ENCODE results near the gene DQX1.

DNA sequence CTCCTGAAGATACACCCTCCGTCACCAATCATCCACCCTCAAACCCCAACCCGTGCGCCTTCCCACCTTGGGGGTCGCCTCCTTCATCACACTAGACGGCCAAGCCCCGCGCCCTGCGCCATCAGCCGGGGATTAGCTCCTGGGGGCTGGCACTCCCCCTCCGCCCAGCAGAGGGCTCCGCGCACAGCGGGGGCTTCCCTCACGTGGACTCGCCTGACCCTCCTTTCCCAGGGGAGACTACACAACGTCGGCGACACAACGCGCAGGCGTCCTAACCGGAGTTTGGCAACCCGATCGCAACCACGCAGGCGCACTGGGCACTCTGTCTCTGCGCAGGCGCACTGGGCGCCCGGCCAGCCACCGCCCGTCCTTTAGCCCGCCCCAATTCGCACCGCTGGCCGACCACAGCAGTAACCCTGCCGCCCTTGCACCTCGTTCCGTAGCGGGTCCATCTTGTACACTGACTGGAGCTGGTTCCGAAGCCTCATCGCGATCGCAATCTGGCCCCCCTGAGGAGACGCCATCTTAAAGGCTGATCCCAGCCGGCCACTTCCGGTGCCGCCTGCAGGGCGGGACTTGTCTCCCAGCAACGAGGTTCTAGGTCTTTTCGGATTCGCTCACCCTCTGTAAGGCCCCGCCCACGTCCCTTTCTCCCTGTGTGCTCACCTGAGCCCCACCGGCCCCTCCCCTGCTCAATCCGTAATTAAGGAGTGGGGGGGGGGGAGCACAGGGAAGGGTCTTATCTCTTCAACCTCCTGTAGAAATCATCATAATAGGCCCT lies 18.7 kb downstream of the DQX1 start, which contains the start of gene PCGF1:
- TF ChIP-seq CTCF (optimal IDR thresholded peaks at IDR 0.05 in 1 of 3, IDR thresholded peaks at IDR 0.05 in 1 of 3, conservative IDR thresholded peaks at IDR 0.05 in 1 of 3; ENCODE audit: extremely low read depth in 1 of 3, insufficient read depth in 2 of 3, low read length in 3 of 3) (peak in 1 of 3 experiments; percentile 32), EZH2 (IDR thresholded peaks at IDR 0.05; ENCODE audit: low read length) (no peak)

Measured in keratinocyte (primary cell).